Upper lobe of left lung (tissue), 4 donors: ENCODE measurements around the gene DNAJB8.

Experiments used
- CTCF ChIP-seq, 6 experiments: fragments of 450-650 bp in 4 of 6; fragments of 200-600 bp in 2 of 6; sonication (generic) in 2 of 6; IDR thresholded peaks; one replicate each; pipeline ENCODE4 v1.5.1; 2016 to 2019; ENCODE audit warnings: antibody characterized with exemption in 6 of 6
- EP300 ChIP-seq, 4 donors: sonication (generic); formaldehyde crosslinking; IDR thresholded peaks; one replicate each; pipeline ENCODE4 v1.5.1; 2017; ENCODE audit warnings: antibody characterized with exemption in 4 of 4, control low read depth in 2 of 4
- POLR2A ChIP-seq, 4 donors: fragments of 450-650 bp; IDR thresholded peaks; one replicate each; pipeline ENCODE4 v1.5.1; 2016 to 2017; ENCODE audit warnings: antibody characterized with exemption in 4 of 4, mild to moderate bottlenecking in 2 of 4

- TF ChIP-seq POLR2A (IDR thresholded peaks at IDR 0.05): no peak
- no peak for TF ChIP-seq CTCF (IDR thresholded peaks at IDR 0.05)
- no peak for TF ChIP-seq EP300 (IDR thresholded peaks at IDR 0.05)
Observed at GRCh38 chr3:128504963-128505730, 38.5 kb upstream of the DNAJB8 start.
